ENCODE results near the gene OR9A2.

- TF ChIP-seq CTCF (IDR thresholded peaks at IDR 0.05; ENCODE audit: insufficient read depth, low read depth, low read length) (no peak), EZH2 (IDR thresholded peaks at IDR 0.05; ENCODE audit: insufficient read depth, low read length) (no peak)
Measured at GRCh38 chr7:143063741-143064140, 36.8 kb upstream of the OR9A2 start.
